ENCODE results near the gene PYROXD2. TPM values are rescaled to one million over a fixed set of nuclear protein-coding genes. Genes with fewer than 3 reads are reported as not detected.

Gene PYROXD2
- total RNA-seq, 1 donor from 2014 or later = 7.1 TPM

GRCh38 chr10:98376485-98376884 is 38.5 kb downstream of the PYROXD2 start:
- H3K4me1 ChIP-seq = no peaks in the 10 kb centered on the region
- no peaks in the 10 kb centered on the region for H3K36me3 ChIP-seq
- TF ChIP-seq POLR2AphosphoS5 (IDR thresholded peaks at IDR 0.05; ENCODE audit: insufficient read depth in 1 of 2, low read depth in 1 of 2) (no peak), CTCF (IDR thresholded peaks at IDR 0.05) (no peak), POLR2A (IDR thresholded peaks at IDR 0.05) (no peak)
- H3K27me3 ChIP-seq = no peaks in the 10 kb centered on the region
- intact Hi-C loops (cut with DNase I) = no loop called here
- H3K4me3 ChIP-seq = no peak overlapping the region
- no peak for DNase-seq (ENCODE audit: extremely low spot score in 2 of 2)
- no peaks in the 10 kb centered on the region for H3K9me3 ChIP-seq
- no peak overlapping the region for H3K27ac ChIP-seq

- Histone ChIP-seq H3K27ac (no peak overlapping the region), H3K27me3 (no peaks in the 10 kb centered on the region), H3K4me1 (peaks cover 9% of the 10 kb centered on the region), H3K4me3 (no peak overlapping the region), H3K9me3 (no peaks in the 10 kb centered on the region), H3K36me3 (no peaks in the 10 kb centered on the region)
- intact Hi-C loops (cut with DNase I) = no loop called here
- no peak for DNase-seq (ENCODE audit: extremely low spot score in 2 of 2)
- TF ChIP-seq POLR2AphosphoS5 (IDR thresholded peaks at IDR 0.05; ENCODE audit: insufficient read depth in 1 of 2, low read depth in 1 of 2) (no peak), CTCF (IDR thresholded peaks at IDR 0.05) (no peak), POLR2A (IDR thresholded peaks at IDR 0.05) (no peak)
These were observed 40.6 kb downstream of the PYROXD2 start for GRCh38 chr10:98374217-98374985.

- TF ChIP-seq POLR2A (IDR thresholded peaks at IDR 0.05) = no peak
- no peak overlapping the region for H3K4me3 ChIP-seq
- intact Hi-C loops (cut with DNase I) = no loop called here
These were observed 41.5 kb downstream of the PYROXD2 start for GRCh38 chr10:98373260-98374040.

GRCh38 chr10:98370831-98371820 is 43.9 kb downstream of the PYROXD2 start:
- Histone ChIP-seq H3K9me3 (no peaks in the 10 kb centered on the region), H3K27ac (no peak overlapping the region), H3K36me3 (no peaks in the 10 kb centered on the region), H3K27me3 (no peaks in the 10 kb centered on the region), H3K4me3 (no peak overlapping the region), H3K4me1 (peaks cover 9% of the 10 kb centered on the region)
- intact Hi-C loops (cut with DNase I) = no loop called here
- DNase-seq (ENCODE audit: extremely low spot score in 2 of 2) = no peak
- no peak for TF ChIP-seq POLR2A (IDR thresholded peaks at IDR 0.05)
- TF ChIP-seq POLR2AphosphoS5 (IDR thresholded peaks at IDR 0.05; ENCODE audit: insufficient read depth in 1 of 2, low read depth in 1 of 2) = no peak
- no peak for TF ChIP-seq CTCF (IDR thresholded peaks at IDR 0.05)

More at GRCh38 chr10:98373260-98374040, 41.5 kb downstream of the PYROXD2 start:
- H3K27ac ChIP-seq = no peak overlapping the region
- H3K4me1 ChIP-seq = peaks cover 9% of the 10 kb centered on the region
- no peak for DNase-seq (ENCODE audit: extremely low spot score in 2 of 2)
- no peaks in the 10 kb centered on the region for H3K36me3 ChIP-seq
- no peaks in the 10 kb centered on the region for H3K27me3 ChIP-seq
- no peaks in the 10 kb centered on the region for H3K9me3 ChIP-seq

GRCh38 chr10:98369801-98370200 is 45.2 kb downstream of the PYROXD2 start:
- Histone ChIP-seq H3K27ac (no peak overlapping the region), H3K4me3 (no peak overlapping the region), H3K36me3 (no peaks in the 10 kb centered on the region), H3K27me3 (no peaks in the 10 kb centered on the region), H3K4me1 (peaks cover 9% of the 10 kb centered on the region), H3K9me3 (no peaks in the 10 kb centered on the region)
- TF ChIP-seq CTCF (IDR thresholded peaks at IDR 0.05) (no peak), POLR2A (IDR thresholded peaks at IDR 0.05) (no peak), POLR2AphosphoS5 (IDR thresholded peaks at IDR 0.05; ENCODE audit: insufficient read depth in 1 of 2, low read depth in 1 of 2) (no peak)
- intact Hi-C loops (cut with DNase I) = no loop called here
- DNase-seq (ENCODE audit: extremely low spot score in 2 of 2) = no peak
